HG02642 (cell line): ENCODE data around the gene RTTN.
A peak's percentile ranks its signal among the peaks of the same experiment; 100 is the strongest.
"Not testable (repeated sequence)": the region's sequence is repeated elsewhere in the genome, so short reads cannot be mapped to it uniquely, and the experiment has no call there.

ENCODE experiments used
- ATAC-seq: cut with Tn5 transposase; IDR thresholded peaks from one replicate; pipeline ENCODE4 v1.9.1; 2021; ENCODE audit warnings: mild to moderate bottlenecking; ENCODE audit not compliant: unreplicated experiment, poor library complexity

The RTTN gene

GRCh38 chr18:69995774-69996173 is 209.7 kb downstream of the RTTN start:
- ATAC-seq, result no peak

DNA sequence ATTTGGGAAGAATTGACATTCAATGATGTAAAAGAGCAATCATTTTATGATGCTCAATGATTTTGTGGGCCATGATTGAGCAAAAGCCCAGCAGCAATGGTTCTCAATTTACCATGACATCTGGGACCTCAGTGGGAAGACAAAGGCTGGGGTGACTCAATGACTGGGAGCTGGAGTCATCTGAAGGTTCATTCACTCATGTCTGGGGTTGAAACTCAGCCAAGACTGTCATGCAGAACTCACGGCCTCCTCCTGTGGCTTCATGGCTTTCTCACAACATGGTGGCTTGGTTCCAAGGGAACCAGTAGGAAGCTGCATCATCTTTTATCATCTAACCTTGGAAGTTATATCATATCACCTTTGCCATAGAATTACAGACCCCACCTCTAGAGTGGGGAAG is 212.7 kb downstream of the RTTN start:
- ATAC-seq, result no peak

DNA sequence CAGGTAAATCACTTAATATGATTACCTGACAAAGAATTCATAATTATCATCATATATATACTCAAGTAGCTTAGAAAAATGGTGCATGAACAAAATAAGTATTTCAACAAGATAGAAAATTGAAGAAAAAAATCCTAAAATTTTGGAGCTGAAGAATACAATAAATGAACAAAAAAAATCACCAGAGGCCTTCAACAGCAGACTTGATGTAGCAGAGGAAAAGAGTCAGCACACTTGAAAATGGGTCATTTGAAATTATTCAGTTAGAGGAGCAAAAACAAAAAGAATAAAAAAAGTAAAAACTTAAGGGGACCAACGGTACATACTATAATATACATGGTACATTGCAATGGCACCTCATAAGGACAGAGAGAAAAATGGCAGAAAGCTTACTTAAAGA is 217.6 kb downstream of the RTTN start:
- ATAC-seq, result no peak

- ATAC-seq, result no peak
Measured at GRCh38 chr18:69985239-69985638, 220.2 kb downstream of the RTTN start.

- no peak for ATAC-seq
Measured at GRCh38 chr18:69982417-69982816, 223.1 kb downstream of the RTTN start.

- ATAC-seq, result peak; percentile 46
Measured at GRCh38 chr18:69981948-69982347, 223.5 kb downstream of the RTTN start.

GRCh38 chr18:69980982-69981804 is 224.3 kb downstream of the RTTN start:
- peak; percentile 27 for ATAC-seq

GRCh38 chr18:69980509-69980908 is 225.0 kb downstream of the RTTN start:
- no peak for ATAC-seq

DNA sequence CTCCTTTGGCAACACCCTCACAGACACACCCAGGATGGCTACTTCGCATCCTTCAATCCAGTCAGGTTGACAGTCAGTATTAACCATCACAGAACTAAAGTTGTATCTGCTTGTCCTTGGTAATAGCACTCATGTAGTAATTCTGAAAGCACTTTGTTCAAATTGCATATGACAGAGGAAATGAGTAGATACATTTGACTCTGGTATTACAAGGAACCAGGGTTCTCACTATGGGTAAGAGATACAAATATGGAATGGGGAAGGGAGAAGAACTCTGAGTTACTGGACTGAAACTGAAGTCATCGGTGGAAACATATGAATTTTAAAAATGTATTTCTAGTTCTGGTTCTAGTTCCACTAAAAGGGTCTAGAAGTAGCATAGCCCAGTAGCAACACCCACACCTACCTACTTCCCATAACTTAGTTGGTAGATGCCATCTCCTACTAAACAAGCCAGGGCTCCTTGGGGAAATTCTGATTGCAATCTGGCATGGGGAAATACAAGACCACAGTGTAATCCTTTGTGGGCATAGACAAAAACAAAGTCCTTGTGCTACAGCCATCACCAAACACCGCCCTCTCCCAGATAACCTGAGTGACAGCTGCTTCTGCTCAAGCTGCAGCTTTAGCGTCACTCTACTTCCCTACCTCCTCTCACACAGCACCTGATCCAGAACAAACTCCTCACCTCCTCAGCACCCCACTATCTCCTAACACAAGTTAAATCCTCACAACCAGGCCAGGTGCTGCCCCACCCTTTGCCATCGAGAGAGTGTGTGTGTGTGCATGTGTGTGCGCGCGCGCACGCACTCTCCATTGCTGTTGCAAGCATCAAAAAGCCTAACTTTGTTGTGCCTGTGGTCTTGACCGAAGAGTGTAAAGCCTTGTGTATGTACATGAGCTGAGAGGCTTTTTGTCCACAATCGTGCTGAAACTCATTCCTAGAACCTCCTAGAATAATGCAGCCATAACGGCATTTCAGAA is 226.5 kb downstream of the RTTN start:
- peak; percentile 73 for ATAC-seq

DNA sequence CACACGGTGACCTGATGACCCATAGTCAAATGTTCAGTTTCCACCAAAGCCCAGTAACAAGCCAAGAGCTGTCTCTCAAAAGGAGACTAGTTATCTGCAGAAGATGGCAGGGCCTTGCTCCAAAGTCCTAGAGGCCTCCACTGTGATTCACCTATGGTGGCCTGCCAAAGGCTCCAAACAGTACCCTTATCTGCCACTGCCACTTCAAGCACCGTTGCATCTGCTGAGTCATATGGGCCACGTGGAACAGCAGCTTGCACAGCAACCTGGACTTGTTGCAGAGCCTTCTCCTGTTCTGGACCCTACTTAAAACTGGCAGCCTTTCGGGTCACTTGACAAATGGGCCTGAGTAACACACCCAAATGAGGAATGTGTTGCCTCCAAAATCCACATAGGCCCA is 230.2 kb downstream of the RTTN start:
- not testable (repeated sequence) for ATAC-seq

- no peak for ATAC-seq
Measured at GRCh38 chr18:69974365-69974764, 231.1 kb downstream of the RTTN start.

DNA sequence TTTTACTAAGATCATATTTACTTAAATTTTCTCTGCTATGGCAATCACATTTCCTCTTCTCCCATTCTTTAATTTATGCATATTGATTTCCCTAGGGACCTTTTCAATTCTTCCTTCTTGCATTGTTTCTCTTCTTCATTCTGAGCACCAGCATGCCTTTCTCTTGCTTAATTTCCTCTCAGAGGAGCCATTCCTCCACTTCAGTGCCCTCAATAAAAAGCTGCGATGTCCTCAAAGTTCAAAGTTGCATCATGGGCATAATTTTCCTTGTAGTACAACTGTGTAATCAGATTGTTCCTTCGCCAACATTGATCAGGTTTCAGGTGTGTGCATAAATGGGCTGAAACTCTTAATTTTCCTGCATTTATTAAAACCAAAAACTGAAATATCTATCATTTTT is 236.0 kb downstream of the RTTN start:
- ATAC-seq, result no peak

GRCh38 chr18:69968039-69968438 is 237.4 kb downstream of the RTTN start:
- peak; percentile 84 for ATAC-seq

DNA sequence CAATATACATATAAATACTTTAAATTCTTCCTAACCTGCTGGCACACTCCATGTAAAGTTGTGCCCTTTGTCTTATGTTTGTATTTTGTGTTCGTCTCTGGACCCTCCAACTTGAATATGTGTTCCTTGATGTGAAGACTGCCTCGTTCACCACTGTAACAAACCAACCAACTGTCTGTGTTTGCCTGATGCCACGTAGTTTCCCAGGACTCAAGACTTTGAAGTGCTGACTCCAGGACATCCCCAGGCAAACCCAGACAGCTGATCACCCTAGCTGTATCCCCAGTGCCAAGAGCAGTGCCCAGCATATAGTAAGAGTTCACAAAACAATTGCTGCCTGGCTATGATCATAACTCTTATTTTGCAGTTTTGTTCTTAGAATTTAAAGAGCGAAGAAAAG is 242.3 kb downstream of the RTTN start:
- no peak for ATAC-seq

- ATAC-seq, result no peak
Measured at GRCh38 chr18:69961718-69962117, 243.8 kb downstream of the RTTN start.

DNA sequence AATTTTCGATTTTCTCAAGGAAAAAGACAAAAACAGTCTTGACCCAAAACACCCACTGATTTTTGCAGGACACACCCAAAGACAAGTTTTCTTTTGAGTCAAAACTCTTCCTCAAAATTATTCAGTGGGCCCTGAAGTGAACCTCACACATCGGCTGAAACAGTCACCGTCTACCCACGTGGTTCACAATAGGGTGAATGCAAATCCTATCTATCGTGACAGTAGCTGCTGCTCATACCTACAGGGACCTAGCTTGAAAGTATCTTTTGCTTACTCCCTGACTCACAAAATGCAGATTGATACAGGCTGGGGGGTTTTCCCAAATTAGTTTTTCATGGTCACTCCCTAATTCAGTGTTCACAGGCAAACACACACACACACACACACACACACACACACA is 247.1 kb downstream of the RTTN start:
- peak; percentile 61 for ATAC-seq

- ATAC-seq, result no peak
Measured at GRCh38 chr18:69957747-69958146, 247.7 kb downstream of the RTTN start.

GRCh38 chr18:69956665-69957620 is 248.5 kb downstream of the RTTN start:
- no peak for ATAC-seq

DNA sequence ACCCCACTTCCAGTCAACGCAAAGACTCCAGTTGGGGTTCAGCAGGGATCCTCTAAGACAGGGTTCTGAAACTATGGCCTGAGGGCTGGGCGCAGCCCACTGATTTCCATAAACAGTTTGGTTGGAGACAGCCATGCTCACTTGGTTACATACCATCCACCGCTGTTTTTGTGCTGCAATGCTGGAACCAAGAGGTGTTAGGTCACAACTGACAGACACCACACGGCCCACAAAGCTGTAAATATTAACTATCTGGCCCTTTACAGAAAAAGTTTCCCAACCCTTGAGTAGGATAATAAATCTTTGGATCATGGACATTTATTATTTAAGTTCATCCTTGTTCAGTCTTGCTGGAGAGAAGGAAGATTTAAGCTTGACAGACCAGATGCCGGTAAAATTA is 249.4 kb downstream of the RTTN start:
- peak; percentile 34 for ATAC-seq
